KG1 (cell line): ENCODE results near the gene APOD.
"Not testable (repeated sequence)": the region's sequence is repeated elsewhere in the genome, so short reads cannot be mapped to it uniquely, and the experiment has no call there.

Experiments used
- DNase-seq: peaks from one replicate; lab custom pipeline; 2025; lab: John Stamatoyannopoulos, UW

The APOD gene

DNA sequence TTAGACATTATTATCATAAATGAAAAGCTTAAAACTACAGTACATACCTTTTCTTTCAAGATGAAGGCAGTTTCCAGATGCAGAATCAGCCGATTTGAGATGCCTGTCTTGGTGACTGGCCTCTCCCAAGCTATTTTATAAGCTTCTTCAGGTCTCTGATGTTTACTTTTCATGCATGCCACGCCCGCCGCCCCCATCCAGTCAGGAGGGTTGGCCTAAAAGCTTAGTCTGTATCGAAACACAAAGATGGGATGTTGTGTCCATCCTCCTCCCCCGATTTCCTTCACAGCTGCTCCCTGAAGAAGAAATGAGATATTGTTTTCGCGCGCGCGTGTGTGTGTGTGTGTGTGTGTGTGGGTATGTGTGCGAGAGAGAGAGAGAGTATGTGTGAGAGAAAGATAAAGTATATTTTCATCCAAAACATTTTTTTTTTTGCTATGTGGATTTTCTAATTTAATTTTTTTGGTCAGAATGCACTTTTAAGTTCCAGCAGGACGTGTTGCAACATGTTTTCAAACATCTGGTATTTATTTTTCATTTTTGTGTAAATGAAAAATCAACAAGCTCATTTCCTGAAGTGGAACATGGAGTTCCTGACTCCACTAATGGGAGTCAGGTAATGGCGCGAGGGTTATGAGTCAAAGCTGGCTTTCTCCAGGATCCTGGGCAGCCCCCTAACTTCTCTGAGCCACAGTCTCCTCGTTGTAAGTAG, at the start of gene APOD:
TSS of gene APOD (minus strand) at position 110 of the 712 bp plus-strand sequence. CDS start 4,479 bp downstream, outside the sequence.
- DNase-seq = no peak

DNA sequence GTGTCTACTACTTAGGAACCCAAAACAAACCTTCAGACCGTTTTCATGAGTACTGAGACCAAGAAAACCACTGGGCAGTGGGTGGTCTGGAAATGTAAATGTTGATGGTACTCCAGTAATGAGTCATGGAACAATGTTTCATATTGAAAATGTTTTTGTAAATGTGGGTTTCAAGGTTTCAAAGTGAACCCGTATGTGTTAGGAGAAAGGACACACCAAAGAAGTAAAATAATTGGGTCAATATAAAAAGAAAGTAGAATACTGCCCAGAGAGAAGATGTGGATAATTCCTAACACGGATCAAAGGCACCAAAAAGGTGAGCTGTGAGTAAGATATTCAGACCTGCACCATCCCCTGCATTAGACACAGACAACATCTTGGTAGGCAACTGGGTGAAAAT, 49.6 kb upstream of the APOD start:
- not testable (repeated sequence) for DNase-seq

DNA sequence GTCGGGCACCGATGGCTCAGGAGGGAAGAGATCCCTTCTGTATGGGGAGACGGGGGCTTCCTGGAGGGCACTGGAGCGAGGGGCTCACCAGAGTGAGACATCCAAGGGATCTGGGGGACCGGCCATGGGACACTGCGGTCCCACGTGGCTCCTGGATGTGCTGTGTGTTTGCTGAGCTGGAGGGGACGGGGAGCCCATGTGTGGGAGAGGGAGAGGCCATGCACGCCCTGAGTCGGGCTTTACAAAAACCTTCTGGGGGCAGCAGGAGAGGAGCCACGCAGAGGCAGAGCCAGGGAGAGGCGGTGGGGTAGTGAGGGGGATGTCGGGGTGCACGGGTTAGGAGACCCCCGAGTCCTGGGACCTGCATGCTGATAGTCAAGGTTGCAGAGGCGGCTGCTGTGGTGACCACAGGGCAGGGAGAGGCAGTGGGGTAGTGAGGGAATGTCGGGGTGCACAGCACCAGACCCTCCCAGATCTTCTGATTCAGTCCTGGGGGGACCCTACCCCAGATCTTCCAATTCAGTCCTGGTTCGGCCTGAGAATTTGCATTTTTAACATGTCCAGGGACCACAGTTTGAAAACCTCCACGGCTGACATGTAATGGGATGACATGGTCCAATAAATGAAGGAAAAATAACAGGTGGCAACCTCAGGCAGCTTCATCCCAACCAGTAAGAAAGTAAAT, 48.9 kb upstream of the APOD start:
- not testable (repeated sequence) for DNase-seq

DNA sequence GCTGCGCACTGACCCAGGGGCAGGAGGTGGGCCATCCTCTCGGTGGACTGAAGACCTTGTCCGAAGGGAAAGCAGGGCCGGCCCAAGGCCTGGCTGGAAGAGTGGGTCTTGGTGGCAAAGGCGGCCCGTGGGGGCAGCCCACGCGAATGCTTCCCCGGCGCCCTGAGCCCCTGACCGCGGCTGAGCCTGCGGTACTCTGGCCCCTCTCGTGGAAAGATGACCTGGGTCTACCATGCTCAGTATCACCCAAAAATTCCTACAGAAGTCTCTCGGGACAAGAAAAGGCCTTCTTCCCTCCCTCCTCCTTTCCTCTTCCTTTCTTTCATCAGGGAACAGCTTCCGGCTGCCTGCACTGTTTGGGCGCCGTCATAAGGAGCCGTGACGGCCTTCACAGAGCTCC, 48.3 kb upstream of the APOD start:
- DNase-seq = not testable (repeated sequence)

DNA sequence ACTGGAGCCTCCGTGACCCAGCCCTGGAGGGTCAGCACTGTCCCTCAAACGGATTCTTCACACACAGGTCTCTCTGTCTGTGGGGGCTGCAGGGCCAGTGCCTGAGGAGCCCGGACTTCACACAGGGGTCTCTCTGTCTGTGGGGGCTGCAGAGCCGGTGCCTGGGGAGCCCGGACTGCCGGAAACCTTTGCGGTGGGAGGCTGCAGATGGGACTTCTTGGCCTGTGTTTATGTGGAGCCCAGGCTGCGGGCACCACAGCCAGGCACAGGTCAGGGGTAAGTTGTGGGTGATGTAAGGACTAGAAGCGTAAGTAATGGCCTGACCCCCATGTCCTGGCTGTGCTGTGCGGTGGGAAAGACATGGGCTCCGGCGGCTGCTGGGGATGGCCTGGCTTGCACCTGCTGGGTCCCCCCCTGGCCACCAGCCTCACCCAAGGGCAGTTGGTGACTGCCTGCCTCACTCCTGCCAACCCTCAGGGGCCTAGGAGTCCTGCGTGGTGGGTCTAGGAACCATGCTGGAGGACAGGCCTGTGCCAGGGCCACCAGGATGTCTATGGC, 47.3 kb upstream of the APOD start:
- DNase-seq = not testable (repeated sequence)

DNA sequence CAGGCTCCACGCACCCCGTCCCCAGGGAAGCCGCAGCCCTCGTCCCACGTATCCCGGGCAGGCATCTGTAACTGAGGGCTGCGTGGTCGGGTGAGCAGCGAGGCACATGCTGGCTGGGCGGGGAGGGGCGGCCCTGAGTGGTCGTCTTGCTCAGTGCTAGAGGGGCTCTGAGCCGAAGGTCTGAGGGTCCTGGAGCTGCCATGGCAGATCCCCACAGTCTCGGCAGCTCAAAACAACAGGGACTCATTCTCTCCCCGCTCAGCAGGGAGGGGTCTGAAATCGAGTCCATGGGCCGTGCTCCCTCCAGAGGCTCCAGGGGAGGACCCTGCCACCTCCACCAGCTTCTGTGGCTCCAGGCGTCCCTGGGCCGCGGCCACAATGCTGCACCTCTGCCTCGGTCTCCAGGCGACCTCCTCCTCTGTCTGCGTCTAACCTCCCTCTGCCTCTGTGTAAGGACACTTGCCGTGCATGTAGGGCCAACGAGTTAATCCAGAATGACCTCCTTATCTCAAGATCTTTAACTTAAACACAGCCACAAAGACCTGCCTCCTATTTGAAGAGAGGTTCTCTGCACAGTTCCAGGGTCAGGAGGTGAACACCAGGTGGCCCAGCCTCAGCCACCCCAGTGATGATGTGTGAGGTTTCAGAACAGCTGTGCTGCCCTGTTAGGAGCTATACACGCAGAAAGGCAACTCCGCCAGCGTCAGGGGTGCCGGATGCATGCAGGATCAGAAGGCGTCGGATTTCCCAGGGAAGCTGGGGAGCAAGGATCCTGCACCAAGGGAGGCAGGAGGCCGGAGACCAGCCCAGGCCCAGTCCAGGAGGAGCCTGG, 46.6 kb upstream of the APOD start:
- not testable (repeated sequence) for DNase-seq

DNA sequence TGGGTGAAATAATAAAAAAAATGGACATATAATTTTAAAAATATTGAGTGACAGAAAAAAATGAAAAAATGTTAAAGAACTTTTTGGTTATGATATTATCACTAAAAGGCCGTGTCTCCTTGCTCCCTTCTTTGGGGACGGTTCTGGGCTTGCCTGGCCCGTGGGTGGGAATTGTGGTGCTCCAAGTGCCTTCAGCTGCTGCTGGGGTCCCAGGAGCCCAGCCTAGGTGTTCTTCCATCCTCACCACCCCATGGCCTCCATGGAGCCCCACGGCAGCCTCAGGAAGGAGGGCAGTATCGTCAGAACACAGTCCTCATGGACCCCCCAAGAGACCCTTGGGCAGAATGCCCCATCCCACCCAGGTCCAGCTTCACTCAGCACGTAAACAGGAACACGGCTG, 45.9 kb upstream of the APOD start:
- not testable (repeated sequence) for DNase-seq

DNA sequence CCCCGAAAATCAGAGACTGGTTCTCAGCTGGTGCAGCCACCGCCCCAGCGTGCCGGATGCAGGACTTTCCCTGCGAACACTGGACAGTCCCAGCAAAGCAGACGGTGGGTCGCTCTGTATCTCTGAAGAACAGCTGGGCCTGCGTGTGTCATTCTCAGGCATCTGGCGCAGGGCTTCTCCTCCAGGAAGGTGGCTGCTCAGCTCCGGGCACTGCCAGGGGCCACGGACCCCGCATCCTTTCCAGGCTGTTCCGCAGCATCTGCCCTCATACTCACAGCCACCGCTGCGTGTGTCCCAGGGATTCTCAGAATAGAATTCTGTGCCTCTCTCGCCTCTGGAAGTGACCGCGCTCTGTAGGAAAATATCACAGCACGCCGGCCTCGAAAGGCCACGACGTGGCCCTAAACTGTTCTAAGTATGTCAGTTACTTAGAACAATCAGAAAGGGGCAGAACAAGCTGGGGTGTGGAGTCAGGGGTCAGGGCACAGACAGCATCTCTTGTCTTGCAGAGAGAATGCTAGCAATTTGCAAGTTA, 44.7 kb upstream of the APOD start:
- not testable (repeated sequence) for DNase-seq

DNA sequence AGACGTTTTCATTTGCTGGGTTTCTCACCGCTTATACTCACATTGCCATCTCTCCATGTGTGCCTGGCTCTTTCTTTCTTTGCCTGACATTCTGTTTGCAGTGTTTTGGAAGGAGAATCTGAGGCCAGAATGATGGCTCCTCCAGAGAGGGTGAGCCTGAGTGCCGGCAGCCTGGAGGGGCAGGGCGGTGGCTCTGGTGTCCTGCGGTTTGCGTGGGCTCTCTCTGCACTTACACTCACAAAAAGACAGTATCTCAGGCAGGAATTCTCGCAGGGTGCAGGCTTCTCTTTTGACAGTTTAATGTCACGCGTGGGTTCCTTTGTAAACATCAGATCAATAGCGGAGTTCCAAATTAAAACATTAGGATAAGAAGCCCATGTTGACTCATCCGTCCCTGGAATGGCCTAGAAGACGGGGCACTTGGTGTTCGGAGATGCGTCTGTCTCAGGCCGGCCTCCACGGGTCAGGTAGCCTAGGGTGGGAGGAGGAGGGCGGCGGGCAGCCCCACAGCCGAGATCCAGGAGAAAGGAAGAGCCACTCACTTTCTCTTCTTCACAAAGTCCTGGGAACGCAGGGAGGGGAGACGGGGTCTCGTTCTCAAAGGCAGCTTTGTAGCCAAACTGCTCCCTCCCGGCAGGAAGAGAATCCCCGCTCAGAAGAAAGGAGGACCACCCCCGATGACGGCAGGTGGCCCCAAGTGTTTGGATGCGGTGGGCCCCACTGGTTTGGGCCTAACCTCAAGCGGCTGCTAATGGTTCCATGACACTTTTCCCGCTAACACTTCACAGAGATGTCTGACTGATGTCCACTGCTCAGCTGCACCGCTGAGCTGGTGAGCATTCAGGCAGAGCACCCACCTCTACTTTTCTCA, 44.0 kb upstream of the APOD start:
- not testable (repeated sequence) for DNase-seq

DNA sequence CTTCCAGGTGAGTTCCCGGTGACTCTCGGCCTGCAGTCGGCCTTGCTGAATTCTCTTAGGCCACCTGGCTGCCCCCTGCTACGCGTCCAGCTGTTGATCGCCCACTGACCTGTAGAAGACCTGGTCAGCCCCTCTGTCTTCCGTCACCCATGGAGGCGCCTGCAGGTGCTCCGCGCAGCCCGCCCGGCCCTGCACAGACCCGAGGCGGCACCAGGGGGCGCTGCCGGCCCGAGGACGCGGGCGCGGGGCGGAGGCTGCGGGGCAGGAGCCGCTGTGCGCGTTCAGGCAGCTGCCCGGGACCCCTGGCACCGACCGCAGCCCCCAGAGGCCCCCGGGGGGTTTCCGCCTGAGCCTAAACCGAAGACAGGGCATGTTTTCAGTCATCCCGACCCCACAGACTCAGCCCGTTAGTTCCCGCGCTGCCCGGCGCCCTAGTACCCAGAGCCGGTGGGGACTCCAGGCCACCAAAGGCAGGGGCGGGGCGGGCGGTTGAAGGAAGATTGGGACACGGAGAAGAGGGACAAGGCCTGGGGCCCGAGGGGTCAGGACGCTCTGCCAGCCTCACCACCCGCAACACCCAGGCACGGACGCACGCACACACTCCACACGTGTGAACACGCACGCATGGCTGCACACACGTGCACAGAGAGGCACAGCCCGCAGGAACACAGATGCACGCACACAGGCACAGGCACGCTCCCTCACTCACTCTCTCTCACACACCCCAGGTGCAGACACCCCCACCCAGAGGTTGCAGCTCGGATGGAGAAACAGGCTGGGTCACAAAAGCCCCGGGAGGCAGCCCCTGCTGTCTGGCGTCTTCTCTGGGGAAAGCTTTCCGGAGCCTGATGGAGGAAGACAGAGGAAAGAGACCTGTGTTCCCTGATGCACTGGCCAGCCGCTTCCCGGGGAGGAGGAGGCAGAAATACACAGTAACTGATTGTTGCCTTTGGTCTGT, 41.1 kb upstream of the APOD start:
- not testable (repeated sequence) for DNase-seq

DNA sequence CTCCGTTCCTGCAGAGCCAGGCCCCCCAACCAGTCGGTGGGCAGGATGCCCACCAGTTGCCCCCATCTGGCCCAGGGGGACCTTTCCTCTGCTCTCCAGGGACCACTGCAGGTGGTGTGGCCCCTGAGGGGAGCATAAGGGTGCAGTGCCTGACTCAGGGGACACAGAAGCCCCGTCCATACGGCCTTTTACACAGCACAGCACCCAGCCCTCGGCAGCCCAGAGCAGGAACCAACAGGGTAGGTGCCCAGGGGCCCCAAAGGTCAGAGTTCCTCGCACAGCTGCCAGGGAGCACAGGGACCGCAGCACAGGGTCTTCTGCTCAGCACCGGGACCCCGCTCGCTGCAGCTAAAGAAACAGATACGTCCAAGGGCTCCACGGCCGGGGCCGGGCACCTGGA, 40.4 kb upstream of the APOD start:
- DNase-seq = not testable (repeated sequence)

DNA sequence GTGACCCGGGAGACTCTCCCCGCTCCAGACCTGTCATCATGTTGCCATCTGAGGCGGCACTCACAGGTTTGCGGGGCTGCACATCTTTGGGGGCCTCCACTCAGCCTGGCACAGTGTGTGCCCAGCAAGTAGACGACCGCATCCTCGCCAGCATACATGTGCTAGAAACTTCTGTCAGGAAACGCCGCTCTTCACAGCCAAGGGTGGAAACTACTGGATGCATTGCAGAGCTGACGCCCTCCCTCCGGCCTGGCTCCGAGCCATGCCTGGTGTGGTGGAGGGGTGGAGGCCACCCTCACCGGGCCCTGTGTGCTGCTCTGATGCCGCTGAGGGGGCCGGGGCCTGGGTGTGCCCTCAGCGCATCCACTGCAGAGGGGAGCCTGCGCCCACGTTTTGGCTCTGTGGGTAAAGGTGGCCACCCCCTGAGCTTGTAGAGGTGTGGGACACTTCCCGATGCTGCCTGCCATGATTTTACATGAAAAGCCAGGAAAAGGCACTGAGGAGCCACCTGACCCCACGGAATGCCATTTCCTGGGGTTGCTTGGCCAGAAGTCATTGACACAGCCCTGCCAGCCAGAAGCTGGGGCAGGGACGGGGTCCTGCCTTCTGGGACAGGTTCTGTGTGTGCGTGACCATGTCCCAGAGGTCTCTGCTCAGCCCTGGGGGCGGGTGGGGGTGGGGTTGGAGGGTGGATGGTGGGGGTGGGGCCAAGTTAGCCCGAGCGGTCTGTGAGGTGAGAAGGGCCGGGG, 39.7 kb upstream of the APOD start:
- not testable (repeated sequence) for DNase-seq

DNA sequence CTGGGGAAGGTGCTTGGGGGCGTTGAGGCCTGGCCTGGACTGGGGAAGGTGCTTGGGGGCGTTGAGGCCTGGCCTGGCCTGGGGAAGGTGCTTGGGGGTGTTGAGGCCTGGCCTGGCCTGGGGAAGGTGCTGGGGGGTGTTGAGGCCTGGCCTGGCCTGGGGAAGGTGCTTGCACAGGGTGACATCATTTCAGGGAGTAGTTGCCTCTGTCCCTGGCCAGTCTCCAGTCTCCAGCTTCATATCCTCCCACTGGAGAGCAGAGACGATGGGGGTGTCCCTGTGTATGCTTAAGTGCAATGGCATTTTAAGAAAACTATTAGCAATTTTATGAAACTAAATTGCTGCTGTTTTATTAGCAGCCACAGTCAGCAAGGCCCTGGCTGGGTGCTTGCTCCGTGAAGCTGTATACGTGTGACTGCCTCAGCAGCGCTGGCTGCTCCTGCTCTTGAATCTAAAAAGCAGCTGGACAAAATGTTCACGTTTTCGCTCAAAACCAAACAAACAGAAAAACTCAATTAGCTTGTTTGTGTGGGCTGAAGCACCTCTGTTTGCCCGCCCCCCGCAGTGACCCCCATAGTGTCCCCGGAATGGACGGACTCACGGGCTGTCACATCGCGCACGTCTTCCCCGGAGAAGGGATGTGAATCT, 38.9 kb upstream of the APOD start:
- not testable (repeated sequence) for DNase-seq

DNA sequence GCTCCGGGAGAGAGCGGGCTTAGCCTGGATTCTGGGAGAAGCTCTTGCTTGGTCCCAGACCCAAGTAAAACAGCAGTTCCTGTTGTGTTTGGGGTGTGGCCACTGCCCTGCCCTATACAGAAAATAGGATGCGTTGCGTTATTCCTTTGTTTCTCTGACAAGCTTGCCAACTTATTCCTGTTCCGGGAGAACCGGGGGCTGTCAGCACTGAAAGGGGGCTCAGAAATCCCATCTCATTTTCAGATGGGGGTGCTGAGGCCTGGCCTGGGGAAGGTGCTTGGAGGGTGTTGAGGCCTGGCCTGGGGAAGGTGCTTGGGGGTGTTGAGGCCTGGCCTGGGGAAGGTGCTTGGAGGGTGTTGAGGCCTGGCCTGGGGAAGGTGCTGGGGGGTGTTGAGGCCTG, 38.3 kb upstream of the APOD start:
- not testable (repeated sequence) for DNase-seq

DNA sequence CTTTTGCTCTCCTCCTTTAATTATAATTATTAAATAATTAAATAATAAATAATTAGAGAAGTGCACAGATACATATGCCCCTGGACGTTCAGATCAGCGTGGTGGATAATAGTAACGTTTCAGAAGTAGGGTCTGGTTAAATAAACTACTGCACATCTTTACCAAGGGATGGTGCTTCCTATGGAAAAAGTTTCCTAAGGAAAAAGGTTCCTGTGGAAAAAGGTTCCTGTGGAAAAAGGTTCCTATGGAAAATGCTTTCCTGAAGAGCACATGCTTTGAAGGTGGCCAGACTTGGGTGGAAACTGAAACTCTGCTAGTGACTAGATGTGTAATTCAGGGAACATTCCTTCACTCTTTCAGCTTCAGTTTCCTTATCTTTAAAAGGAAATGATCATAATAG, 37.4 kb upstream of the APOD start:
- DNase-seq = not testable (repeated sequence)

DNA sequence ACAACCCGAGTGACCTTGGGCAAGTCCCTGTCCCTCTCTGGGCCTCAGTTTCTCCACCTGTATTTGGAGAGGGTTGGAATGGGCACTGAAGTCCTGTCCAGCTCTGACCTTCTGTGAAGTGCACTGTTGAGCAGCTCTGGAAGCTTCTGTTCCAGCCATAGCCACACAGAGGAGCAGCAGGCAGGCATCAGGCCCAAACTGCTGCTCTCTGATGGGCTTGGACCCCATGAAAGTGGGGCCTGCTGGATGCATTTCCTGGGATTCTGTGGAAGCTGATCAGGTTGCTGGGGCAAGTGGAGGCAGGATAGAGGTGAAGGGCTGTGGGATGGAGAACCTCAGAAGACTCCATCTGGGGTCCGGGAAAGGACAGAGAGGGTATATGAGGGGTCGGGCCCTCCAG, 36.7 kb upstream of the APOD start:
- DNase-seq = not testable (repeated sequence)

DNA sequence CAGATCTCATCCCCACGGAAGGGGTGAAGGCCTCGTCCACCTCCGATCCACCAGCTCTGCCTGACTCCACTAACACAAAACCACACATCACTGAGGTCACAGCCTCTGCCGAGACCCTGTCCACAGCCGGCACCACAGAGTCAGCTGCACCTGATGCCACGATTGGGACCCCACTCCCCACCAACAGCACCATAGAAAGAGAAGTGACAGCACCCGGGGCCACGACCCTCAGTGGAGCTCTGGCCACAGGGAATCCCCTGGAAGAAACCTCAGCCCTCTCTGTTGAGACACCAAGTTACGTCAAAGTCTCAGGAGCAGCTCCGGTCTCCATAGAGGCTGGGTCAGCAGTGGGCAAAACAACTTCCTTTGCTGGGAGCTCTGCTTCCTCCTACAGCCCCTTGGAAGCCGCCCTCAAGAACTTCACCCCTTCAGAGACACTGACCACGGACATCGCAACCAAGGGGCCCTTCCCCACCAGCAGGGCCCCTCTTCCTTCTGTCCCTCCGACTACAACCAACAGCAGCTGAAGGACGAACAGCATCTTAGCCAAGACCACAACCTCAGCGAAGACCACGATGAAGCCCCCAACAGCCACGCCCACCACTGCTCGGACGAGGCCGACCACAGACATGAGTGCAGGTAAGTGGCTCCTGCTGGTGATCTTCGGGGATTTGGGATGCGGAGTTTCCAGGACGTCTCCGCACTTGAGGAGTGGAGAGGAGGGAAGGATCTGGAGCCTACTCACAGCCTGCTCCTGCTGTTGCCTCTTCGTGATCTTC, 36.0 kb upstream of the APOD start:
- not testable (repeated sequence) for DNase-seq
